NB4 (cell line): ENCODE data around the gene GNAT3.

ENCODE experiments used
- DNase-seq: peaks from one replicate; pipeline ENCODE4 v3.0.0; 2010; ENCODE audit warnings: low read depth
- H3K4me3 ChIP-seq: one replicate; pipeline ENCODE4 v1.5.1; 2011; ENCODE audit warnings: mild to moderate bottlenecking, low read depth, low read length, moderate library complexity
- CTCF ChIP-seq: IDR thresholded peaks from one replicate; pipeline ENCODE4 v1.5.1; 2012; ENCODE audit warnings: low read depth, low read length
- MYC ChIP-seq: IDR thresholded peaks from 2 replicates; pipeline ENCODE4 v1.6.1; 2011; ENCODE audit warnings: low read depth, low read length
- POLR2A ChIP-seq: IDR thresholded peaks from 2 replicates; pipeline ENCODE4 v1.6.1; 2011; ENCODE audit warnings: mild to moderate bottlenecking; ENCODE audit not compliant: insufficient read length; ENCODE audit errors: extremely low read depth
- TF ChIP-seq, protein P1 (sequence below): IDR thresholded peaks from 2 replicates; pipeline ENCODE4 v1.6.1; 2011; ENCODE audit warnings: low read depth, low read length

The GNAT3 gene

GRCh38 chr7:80500325-80500724, 11.5 kb downstream of the GNAT3 start:
- no peak for TF ChIP-seq POLR2A
- TF ChIP-seq MYC, result no peak
- no peak for TF ChIP-seq CTCF
- TF ChIP-seq, protein P1, sequence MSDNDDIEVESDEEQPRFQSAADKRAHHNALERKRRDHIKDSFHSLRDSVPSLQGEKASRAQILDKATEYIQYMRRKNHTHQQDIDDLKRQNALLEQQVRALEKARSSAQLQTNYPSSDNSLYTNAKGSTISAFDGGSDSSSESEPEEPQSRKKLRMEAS, result no peak
- no peak for DNase-seq
- no peak overlapping the region for H3K4me3 ChIP-seq

DNA sequence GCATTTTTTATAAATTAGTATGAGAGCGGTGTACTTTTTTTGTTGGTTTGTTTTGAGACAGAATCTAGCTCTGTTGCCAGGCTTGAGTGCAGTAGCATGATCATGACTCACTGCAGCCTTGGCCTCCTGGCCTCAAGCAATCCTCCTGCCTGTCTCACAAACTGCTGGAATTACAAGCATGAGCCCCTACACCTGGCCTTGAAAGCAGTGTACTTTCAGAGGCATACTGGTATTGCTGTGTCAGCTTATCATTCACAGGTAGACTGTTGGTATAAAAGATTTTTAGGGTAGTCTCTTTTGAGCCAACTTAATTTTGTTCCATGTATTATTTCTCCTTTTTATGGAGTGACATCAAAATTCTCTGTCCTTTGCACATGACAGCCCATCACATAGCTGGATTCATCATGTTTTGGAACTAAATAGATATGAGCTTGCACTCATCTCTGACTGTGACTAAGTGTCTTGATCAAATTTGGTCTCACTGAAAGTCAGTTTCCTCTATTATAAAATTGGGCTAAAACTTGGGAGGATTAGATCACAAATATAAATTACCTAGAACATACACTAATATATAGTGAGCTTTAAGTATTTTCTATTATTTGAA, 12.4 kb downstream of the GNAT3 start:
- TF ChIP-seq POLR2A (no peak), CTCF (no peak), MYC (no peak)
- TF ChIP-seq, protein P1, result no peak
- no peak overlapping the region for H3K4me3 ChIP-seq
- peak; percentile 42 for DNase-seq

DNA sequence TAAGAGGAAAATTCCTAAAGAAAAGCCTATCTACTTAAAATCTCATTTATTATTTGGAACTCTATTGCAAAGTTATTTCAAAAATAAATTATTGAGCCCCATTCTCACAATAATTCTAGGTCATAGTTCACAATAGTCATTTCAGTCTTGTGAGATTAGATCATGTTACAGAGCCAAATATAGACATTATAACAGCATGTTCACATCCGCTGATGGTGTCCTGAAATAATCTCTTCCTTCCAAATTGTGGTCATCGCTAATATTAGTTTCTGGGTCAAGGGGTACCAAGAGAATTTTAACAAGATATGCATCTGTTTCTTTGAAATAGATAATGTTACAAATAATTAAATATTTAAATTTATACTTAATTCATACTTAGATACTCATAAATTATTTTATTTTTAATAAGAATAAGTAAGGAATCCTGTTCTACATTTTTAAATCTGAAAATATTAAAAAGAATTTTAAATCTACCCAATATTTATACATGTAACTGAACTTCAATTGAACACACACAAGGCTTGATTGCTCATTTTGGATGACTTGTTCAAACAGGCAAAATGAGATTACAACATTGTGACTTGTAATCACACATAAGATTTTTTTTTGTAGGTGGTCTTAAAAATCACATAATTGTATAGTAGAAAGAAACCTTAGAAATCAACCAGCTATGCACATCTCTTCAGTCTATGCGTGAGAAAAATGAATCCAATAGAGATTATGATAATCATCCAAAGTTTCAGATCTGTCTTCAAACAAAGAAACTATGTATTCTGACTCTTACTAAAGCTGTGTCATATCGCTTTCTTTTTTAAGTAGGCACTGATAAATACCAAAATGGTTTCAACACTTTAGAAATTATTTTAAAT, 13.1 kb downstream of the GNAT3 start:
- TF ChIP-seq MYC (no peak), CTCF (no peak), POLR2A (no peak)
- TF ChIP-seq, protein P1, result no peak
- no peak for DNase-seq
- no peak overlapping the region for H3K4me3 ChIP-seq

- TF ChIP-seq CTCF (no peak), MYC (no peak), POLR2A (no peak)
- TF ChIP-seq, protein P1, result no peak
- no peak for DNase-seq
- H3K4me3 ChIP-seq, result no peak overlapping the region
These were observed 15.3 kb downstream of the GNAT3 start for GRCh38 chr7:80496586-80496985.

DNA sequence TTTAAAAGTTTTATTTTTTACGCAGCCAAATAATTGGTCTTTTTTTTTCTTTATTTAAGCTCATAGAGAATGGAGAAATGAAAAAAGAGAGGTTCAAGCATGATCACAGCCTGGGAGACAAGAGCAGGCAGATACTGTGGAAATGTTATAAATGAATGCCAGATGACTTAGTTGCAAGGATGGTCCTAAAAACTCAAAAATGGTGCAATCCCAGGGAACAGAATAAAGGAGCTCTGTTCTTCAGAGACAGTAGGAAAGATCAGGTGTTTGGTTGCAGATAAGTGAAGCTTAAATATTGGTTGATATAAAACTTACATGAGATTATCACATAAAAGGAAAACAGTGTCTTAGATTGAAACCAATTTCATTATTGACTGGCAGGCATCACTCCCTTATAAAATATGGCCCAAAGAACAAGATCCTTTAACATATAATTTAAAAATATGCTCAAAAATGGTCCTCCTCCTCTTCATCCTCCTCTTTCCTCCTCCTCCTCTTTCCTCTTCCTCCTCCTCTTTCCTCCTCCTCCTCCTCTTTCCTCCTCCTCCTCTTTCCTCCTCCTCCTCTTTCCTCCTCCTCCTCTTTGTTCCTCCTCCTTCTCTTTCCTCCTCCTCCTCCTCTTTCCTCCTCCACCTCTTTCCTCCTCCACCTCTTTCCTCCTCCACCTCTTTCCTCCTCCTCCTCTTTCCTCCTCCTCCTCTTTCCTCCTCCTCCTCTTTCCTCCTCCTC, 18.6 kb downstream of the GNAT3 start:
- H3K4me3 ChIP-seq, result no peak overlapping the region
- no peak for DNase-seq
- no peak for TF ChIP-seq POLR2A
- TF ChIP-seq, protein P1, result no peak
- TF ChIP-seq MYC, result no peak
- no peak for TF ChIP-seq CTCF
